T-cell (primary cell): ENCODE measurements around the gene SLC2A13. TPM values are rescaled to one million over a fixed set of nuclear protein-coding genes. Genes with fewer than 3 reads are reported as not detected.
"Not testable (repeated sequence)": the region's sequence is repeated elsewhere in the genome, so short reads cannot be mapped to it uniquely, and the experiment has no call there.

Experiments used
- ATAC-seq, 4 experiments: fragments of 200-7000 bp in 3 of 4; fragments of 150-1000 bp in 1 of 4; cut with Tn5 transposase; replicated peaks in 1 of 4; 1 replicate in 3 of 4; 2 replicates in 1 of 4; pipeline ENCODE4 v1.10.0; 2021; ENCODE audit warnings: moderate library complexity in 3 of 4, mild to moderate bottlenecking in 2 of 4, moderate number of reproducible peaks in 1 of 4
- CTCF ChIA-PET, 2 donors: fragments of 300-600 bp; sonication (Branson Sonifier 250); formaldehyde crosslinking; loops; one replicate each; lab custom pipeline; 2022; ENCODE audit warnings: antibody characterized with exemption in 2 of 2; lab: Charles Lee
- POLR2A ChIA-PET, 2 donors: fragments of 300-600 bp; sonication (Branson Sonifier 250); formaldehyde crosslinking; loops; one replicate each; lab custom pipeline; 2022; ENCODE audit warnings: antibody characterized with exemption in 2 of 2; lab: Charles Lee
- DNase-seq, 35 experiments: peaks; one replicate each; pipeline versions ENCODE4 v3.0.0 to v3.0.0-alpha.2; 2013 to 2023
- H3K27ac ChIP-seq: one replicate; pipeline ENCODE4 v1.5.1; 2013; ENCODE audit warnings: low read length
- H3K27me3 ChIP-seq, 2 experiments: replicated peaks in 1 of 2; 1 replicate in 1 of 2; 2 replicates in 1 of 2; pipeline versions ENCODE4 v1.6.1 to v1.7.0; 2013; ENCODE audit warnings: low read length in 1 of 2, mixed read lengths in 1 of 2; ENCODE audit not compliant: control insufficient read depth in 2 of 2, insufficient read depth in 2 of 2; ENCODE audit errors: extremely low read depth in 1 of 2
- H3K36me3 ChIP-seq, 2 donors: 1 replicate in 1 of 2; 2 replicates in 1 of 2; pipeline versions ENCODE4 v1.6.1 to v1.7.0; 2013; ENCODE audit warnings: low read length in 1 of 2; ENCODE audit not compliant: control insufficient read depth in 2 of 2, insufficient read depth in 1 of 2; ENCODE audit errors: extremely low read depth in 1 of 2
- H3K4me1 ChIP-seq, 2 experiments: 1 replicate in 1 of 2; 2 replicates in 1 of 2; pipeline versions ENCODE4 v1.6.1 to v1.7.0; 2013; ENCODE audit warnings: low read length in 2 of 2, mixed read lengths in 1 of 2; ENCODE audit not compliant: insufficient read depth in 2 of 2, control insufficient read depth in 1 of 2; ENCODE audit errors: extremely low read depth in 1 of 2
- H3K4me3 ChIP-seq, 2 donors: 1 replicate in 1 of 2; 2 replicates in 1 of 2; pipeline versions ENCODE4 v1.5.1 to v1.7.0; 2013; ENCODE audit warnings: mild to moderate bottlenecking in 2 of 2, low read length in 1 of 2, moderate library complexity in 1 of 2; ENCODE audit not compliant: control insufficient read depth in 1 of 2; ENCODE audit errors: extremely low read depth in 1 of 2
- H3K9me3 ChIP-seq: 2 replicates; pipeline ENCODE4 v1.7.0; 2013
- H3K27ac Mint-ChIP-seq, 2 donors: one replicate each; pipeline ENCODE4 v1.8.0; 2020 to 2021; ENCODE audit warnings: mild to moderate bottlenecking in 2 of 2, mixed read lengths in 2 of 2
- H3K27me3 Mint-ChIP-seq, 2 donors: one replicate each; pipeline ENCODE4 v1.8.0; 2021 to 2022; ENCODE audit warnings: mixed read lengths in 2 of 2
- H3K36me3 Mint-ChIP-seq: one replicate; pipeline ENCODE4 v1.8.0; 2021; ENCODE audit warnings: mixed read lengths
- H3K4me1 Mint-ChIP-seq, 3 donors: one replicate each; pipeline ENCODE4 v1.8.0; 2020 to 2022; ENCODE audit warnings: mixed read lengths in 3 of 3, mild to moderate bottlenecking in 1 of 3
- H3K4me3 Mint-ChIP-seq, 3 donors: one replicate each; pipeline ENCODE4 v1.8.0; 2020 to 2022; ENCODE audit warnings: mild to moderate bottlenecking in 3 of 3, mixed read lengths in 3 of 3, moderate library complexity in 3 of 3
- H3K9me3 Mint-ChIP-seq, 3 donors: one replicate each; pipeline ENCODE4 v1.8.0; 2020 to 2022; ENCODE audit warnings: mixed read lengths in 3 of 3
- WGBS: methylation state at CpG from one replicate; pipeline ENCODE4 v1.1.5; 2013; ENCODE audit warnings: missing lambda C conversion rate; ENCODE audit not compliant: insufficient coverage; 5-methylcytosine and 5-hydroxymethylcytosine counted together
- total RNA-seq, 35 experiments: library from RNA in 6 of 35; stranded (reverse) in 6 of 35; fragments of 120-200 nt in 1 of 35; gene quantifications; one replicate each; pipeline versions ENCODE4 v1.2.1 to v1.2.4 and lab custom pipeline; 2013 to 2026

The SLC2A13 gene
- total RNA-seq, 5 donors from 2014 or later (not counting 1 experiment from before 2014, with no cell fraction given) = 4.2 to 6.0 (median 5.1) TPM

DNA sequence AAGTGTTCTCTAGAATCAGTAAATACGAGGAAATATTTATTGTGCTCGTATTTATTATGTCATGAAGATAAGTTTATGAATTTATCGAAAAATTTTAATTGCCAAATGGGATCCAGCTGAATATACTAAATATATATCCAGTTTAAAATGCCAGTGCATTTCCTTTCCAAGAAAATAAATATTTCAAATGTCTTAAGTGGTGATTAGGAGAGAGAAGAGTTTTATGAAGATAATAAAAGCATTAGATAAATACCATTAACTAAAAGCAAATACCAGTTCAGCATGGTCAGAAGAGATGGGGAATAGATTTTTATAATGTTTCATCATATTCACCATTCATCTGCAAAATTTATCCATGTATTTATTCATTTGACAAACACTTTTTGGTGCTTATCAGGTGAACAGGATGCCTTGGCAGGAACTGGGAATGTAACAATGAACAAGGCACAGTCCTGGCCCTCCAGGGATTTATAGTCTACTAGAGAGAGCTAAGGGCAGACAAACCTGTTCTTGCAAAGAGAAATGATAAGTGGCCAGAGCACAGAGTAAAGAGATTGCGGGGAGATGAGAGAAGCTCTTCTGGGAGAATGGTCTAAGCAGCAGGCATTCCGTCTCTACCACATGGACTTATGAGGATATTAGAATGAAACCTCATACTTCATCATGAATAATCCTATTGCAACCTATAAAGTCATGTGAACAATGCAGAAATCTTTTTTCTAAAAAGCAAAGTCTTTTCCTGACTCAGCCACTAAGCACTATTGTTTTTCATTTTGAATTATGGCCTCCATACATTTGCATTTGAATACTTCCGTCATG, 342.6 kb downstream of the SLC2A13 start:
- no peak for DNase-seq
- Histone ChIP-seq H3K4me3 (no peak overlapping the region), H3K4me1 (no peaks in the 10 kb centered on the region), H3K36me3 (no peaks in the 10 kb centered on the region), H3K27ac (no peak overlapping the region), H3K9me3 (no peaks in the 10 kb centered on the region), H3K27me3 (no peaks in the 10 kb centered on the region)
- Mint-ChIP-seq H3K4me1 (no peaks in the 10 kb centered on the region), H3K27me3 (no peaks in the 10 kb centered on the region), H3K9me3 (no peaks in the 10 kb centered on the region), H3K4me3 (no peak overlapping the region), H3K27ac (no peak overlapping the region), H3K36me3 (peaks cover 8% of the 10 kb centered on the region)
- ChIA-PET POLR2A (no interaction called here), CTCF (interaction anchor here (0.9 to 1.4 kb wide), 2 partner anchors 344 to 355 kb away, joined by 3 to 4 read pairs; no protein-coding TSS in a partner anchor)
- 100% methylated on average over 1 of the region's 6 CpGs for WGBS
- ATAC-seq = no peak

DNA sequence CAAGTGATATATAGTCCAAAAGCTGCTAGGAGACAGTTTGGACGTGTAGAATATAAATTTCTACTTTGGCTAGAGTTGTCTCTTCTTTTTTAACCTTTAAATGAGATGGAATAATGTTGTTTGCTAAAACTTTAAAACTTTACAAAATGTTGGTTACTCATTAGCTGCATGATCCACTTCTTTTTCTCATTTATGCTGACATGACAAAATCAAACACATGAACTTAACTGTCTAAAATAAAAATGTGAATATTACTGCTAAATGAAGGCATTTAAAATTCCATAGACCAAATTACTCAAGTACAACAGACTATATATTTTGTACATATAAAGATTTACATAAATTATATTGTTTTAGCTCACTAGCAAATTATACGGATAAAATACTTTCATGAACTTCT, 350.4 kb downstream of the SLC2A13 start:
- Mint-ChIP-seq H3K4me1 (no peaks in the 10 kb centered on the region), H3K27me3 (no peaks in the 10 kb centered on the region), H3K4me3 (no peak overlapping the region), H3K27ac (no peak overlapping the region), H3K36me3 (peaks cover 8% of the 10 kb centered on the region), H3K9me3 (no peaks in the 10 kb centered on the region)
- ChIA-PET POLR2A (no interaction called here), CTCF (no interaction called here)
- no CpG with 5 or more reads among the region's 2 CpGs for WGBS
- ATAC-seq = no peak
- DNase-seq = no peak
- Histone ChIP-seq H3K27ac (no peak overlapping the region), H3K36me3 (no peaks in the 10 kb centered on the region), H3K4me1 (no peaks in the 10 kb centered on the region), H3K4me3 (no peak overlapping the region), H3K27me3 (no peaks in the 10 kb centered on the region), H3K9me3 (no peaks in the 10 kb centered on the region)

DNA sequence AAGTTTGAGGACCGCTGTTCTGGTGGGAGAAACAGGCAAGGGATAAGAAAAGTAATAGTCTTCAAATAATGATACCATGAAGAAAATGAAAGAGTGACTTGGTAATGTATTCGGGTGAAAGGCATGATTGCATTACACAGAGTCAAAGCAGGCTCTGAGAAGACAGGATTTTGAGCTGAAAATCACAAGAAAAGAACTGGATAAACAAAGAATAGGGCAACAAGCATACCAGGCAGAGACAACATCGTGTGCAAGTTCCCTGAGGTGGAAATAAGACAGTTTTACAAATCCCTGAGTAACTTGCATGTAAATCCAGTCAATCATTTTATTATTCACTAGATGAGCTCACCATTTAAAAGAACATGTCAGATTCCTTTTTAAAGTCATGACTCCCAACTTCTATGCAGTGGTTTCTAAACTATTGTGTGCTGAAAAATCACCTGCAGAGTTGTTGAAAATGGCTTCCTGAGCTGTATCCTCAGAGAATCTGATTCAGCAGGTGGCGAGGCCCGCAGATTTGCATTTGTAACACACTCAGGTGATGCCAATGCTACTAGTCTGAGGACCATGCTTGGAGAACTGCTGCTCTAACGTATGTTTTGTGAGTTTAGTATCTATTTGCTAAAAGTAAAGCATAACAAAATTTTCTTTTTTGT, 353.3 kb downstream of the SLC2A13 start:
- Histone ChIP-seq H3K9me3 (no peaks in the 10 kb centered on the region), H3K4me3 (no peak overlapping the region), H3K4me1 (no peaks in the 10 kb centered on the region), H3K27me3 (no peaks in the 10 kb centered on the region), H3K27ac (no peak overlapping the region), H3K36me3 (no peaks in the 10 kb centered on the region)
- no peak for DNase-seq
- no peak overlapping the region for H3K4me3 Mint-ChIP-seq
- no peak for ATAC-seq
- no peak overlapping the region for H3K27ac Mint-ChIP-seq
- H3K27me3 Mint-ChIP-seq = no peaks in the 10 kb centered on the region
- 100% methylated on average over 2 of the region's 6 CpGs for WGBS
- H3K9me3 Mint-ChIP-seq = peaks cover 0 to 7% (median 0%) of the 10 kb centered on the region in 3 donors
- peaks cover 4% of the 10 kb centered on the region for H3K36me3 Mint-ChIP-seq
- POLR2A ChIA-PET = no interaction called here
- CTCF ChIA-PET = interaction anchor here in 1 of 2 donors (0.6 kb wide), 1 partner anchor 47 kb away, joined by 3 read pairs; no protein-coding TSS in a partner anchor
- H3K4me1 Mint-ChIP-seq = no peaks in the 10 kb centered on the region

DNA sequence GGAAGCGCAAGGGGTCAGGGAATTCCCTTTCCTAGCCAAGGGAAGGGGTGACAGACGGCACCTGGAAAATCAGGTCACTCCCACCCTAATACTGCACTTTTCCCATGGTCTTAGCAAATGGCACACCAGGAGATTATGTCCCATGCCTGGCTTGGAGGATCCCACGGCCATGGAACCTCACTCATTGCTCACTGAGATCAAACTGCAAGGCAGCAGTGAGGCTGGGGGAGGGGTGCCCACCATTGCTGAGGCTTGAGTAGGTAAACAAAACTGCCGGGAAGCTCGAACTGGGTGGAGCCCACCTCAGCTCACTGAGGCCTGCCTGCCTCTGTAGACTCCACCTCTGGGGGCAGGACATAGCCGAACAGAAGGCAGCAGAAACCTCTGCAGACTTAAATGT, 359.7 kb downstream of the SLC2A13 start:
- Mint-ChIP-seq H3K36me3 (peaks cover 23% of the 10 kb centered on the region), H3K9me3 (peaks cover 8 to 18% (median 8%) of the 10 kb centered on the region in 3 donors)
- WGBS = 86% methylated on average over 3 of the region's 6 CpGs
- H3K4me3 Mint-ChIP-seq, ATAC-seq, H3K36me3 ChIP-seq, H3K9me3 ChIP-seq, CTCF ChIA-PET, POLR2A ChIA-PET, H3K27me3 ChIP-seq, H3K27me3 Mint-ChIP-seq, H3K27ac Mint-ChIP-seq, H3K4me1 ChIP-seq, H3K4me3 ChIP-seq, H3K4me1 Mint-ChIP-seq, DNase-seq, H3K27ac ChIP-seq: not testable (repeated sequence)

DNA sequence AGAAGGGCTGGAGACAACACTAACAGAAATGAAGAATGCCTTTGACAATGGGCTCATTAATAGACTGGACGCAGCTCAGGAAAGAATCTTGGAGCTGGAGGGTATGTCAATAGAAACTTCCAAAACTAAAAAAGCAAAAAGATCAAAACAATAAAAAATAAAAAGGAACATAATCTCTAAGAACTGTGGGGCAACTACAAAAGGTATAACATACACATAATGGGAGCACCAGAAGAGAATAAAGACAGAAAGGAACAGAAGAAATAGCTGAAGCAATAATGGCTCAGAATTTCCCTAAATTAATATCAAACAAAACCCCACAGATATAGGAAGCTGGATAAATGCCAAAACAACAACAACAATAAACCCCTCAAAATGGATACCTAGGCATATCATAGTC, 362.2 kb downstream of the SLC2A13 start:
- DNase-seq = no peak
- Histone ChIP-seq H3K27me3 (no peaks in the 10 kb centered on the region), H3K9me3 (no peaks in the 10 kb centered on the region), H3K4me1 (no peaks in the 10 kb centered on the region), H3K36me3 (no peaks in the 10 kb centered on the region), H3K4me3 (no peak overlapping the region), H3K27ac (no peak overlapping the region)
- Mint-ChIP-seq H3K36me3 (peaks cover 28% of the 10 kb centered on the region), H3K9me3 (peaks cover 8 to 15% (median 8%) of the 10 kb centered on the region in 3 donors), H3K27ac (no peak overlapping the region), H3K4me3 (no peak overlapping the region), H3K27me3 (no peaks in the 10 kb centered on the region), H3K4me1 (no peaks in the 10 kb centered on the region)
- ChIA-PET CTCF (no interaction called here), POLR2A (no interaction called here)
- no CpG with 5 or more reads among the region's 1 CpG for WGBS
- no peak for ATAC-seq

DNA sequence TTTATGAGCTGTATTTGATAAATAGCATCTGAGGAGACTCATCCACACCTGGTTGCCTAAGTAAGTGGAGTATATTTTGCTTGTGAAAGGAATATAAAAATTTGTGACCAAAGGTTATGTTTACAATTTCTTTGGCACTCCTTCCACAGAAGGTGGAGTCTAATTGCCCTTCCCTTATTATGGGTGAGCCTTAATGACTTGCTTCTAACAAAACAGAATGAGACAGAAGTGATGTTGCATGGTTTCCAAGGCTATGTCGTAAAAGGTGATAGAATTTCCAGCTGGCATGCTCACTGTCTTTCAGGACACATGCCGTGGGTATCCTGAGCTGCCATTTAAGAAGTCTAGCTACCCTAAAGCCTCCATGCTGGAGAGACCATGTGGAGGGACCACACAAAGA, 369.5 kb downstream of the SLC2A13 start:
- CTCF ChIA-PET = no interaction called here
- DNase-seq (no peak), ATAC-seq (no peak)
- 83% methylated on average over 2 of the region's 2 CpGs for WGBS
- H3K27me3 ChIP-seq = peaks cover 0 to 8% of the 10 kb centered on the region in 2 experiments
- H3K9me3 Mint-ChIP-seq = peaks cover 18 to 32% (median 19%) of the 10 kb centered on the region in 3 donors
- POLR2A ChIA-PET = interaction anchor here in 1 of 2 donors (0.6 kb wide), 1 partner anchor 147 kb away, joined by 13 read pairs; no protein-coding TSS in a partner anchor
- H3K4me1 Mint-ChIP-seq = no peaks in the 10 kb centered on the region
- H3K4me3 ChIP-seq = no peak overlapping the region
- no peak overlapping the region for H3K27ac Mint-ChIP-seq
- no peaks in the 10 kb centered on the region for H3K27me3 Mint-ChIP-seq
- H3K4me3 Mint-ChIP-seq = no peak overlapping the region
- H3K36me3 Mint-ChIP-seq = peaks cover 32% of the 10 kb centered on the region
- no peaks in the 10 kb centered on the region for H3K4me1 ChIP-seq
- no peak overlapping the region for H3K27ac ChIP-seq
- no peaks in the 10 kb centered on the region for H3K36me3 ChIP-seq
- H3K9me3 ChIP-seq = no peaks in the 10 kb centered on the region
